Measurements from ENCODE around the gene KIF21B.

KIF21B gene

GRCh38 chr1:200951016-200951415, 72.5 kb downstream of the KIF21B start:
- TF ChIP-seq FOXP2 (optimal IDR thresholded peaks at IDR 0.05; ENCODE audit: borderline replicate concordance, extremely low read depth, extremely low read length, insufficient read depth) (no peak), SIN3A (IDR thresholded peaks at IDR 0.05; ENCODE audit: borderline replicate concordance, insufficient read depth, low read length) (no peak), POLR2AphosphoS5 (IDR thresholded peaks at IDR 0.05; ENCODE audit: low read depth, low read length) (no peak), TAF1 (IDR thresholded peaks at IDR 0.05; ENCODE audit: borderline replicate concordance, insufficient read depth, low read length) (no peak)
- TF ChIP-seq, protein P1, sequence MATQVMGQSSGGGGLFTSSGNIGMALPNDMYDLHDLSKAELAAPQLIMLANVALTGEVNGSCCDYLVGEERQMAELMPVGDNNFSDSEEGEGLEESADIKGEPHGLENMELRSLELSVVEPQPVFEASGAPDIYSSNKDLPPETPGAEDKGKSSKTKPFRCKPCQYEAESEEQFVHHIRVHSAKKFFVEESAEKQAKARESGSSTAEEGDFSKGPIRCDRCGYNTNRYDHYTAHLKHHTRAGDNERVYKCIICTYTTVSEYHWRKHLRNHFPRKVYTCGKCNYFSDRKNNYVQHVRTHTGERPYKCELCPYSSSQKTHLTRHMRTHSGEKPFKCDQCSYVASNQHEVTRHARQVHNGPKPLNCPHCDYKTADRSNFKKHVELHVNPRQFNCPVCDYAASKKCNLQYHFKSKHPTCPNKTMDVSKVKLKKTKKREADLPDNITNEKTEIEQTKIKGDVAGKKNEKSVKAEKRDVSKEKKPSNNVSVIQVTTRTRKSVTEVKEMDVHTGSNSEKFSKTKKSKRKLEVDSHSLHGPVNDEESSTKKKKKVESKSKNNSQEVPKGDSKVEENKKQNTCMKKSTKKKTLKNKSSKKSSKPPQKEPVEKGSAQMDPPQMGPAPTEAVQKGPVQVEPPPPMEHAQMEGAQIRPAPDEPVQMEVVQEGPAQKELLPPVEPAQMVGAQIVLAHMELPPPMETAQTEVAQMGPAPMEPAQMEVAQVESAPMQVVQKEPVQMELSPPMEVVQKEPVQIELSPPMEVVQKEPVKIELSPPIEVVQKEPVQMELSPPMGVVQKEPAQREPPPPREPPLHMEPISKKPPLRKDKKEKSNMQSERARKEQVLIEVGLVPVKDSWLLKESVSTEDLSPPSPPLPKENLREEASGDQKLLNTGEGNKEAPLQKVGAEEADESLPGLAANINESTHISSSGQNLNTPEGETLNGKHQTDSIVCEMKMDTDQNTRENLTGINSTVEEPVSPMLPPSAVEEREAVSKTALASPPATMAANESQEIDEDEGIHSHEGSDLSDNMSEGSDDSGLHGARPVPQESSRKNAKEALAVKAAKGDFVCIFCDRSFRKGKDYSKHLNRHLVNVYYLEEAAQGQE (IDR thresholded peaks at IDR 0.05; ENCODE audit: insufficient read depth in 1 of 2, low read depth in 2 of 2, low read length in 2 of 2) = no peak

DNA sequence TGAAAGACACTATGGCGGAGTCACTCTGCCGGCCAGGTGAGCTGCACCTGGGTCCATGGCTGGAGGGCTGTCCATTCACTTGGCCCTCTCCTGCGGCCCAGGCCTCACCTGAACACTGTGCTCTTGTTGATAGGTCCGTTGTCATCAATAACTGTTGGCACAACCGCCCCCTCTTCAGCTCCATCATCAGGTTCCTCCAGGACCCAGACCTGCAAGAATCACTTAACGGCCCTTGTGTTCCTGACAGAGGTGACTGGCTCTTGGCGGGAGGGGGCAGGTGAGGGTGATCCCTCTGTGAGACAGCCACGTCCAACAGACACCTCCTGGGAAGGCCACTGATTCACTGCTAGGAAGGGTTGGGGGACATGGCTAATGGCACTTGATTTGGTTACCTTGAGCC, 73.9 kb downstream of the KIF21B start:
- TF ChIP-seq FOXP2 (optimal IDR thresholded peaks at IDR 0.05; ENCODE audit: borderline replicate concordance, extremely low read depth, extremely low read length, insufficient read depth) = no peak
- no peak for TF ChIP-seq TAF1 (IDR thresholded peaks at IDR 0.05; ENCODE audit: borderline replicate concordance, insufficient read depth, low read length)
- TF ChIP-seq, protein P1 (IDR thresholded peaks at IDR 0.05; ENCODE audit: insufficient read depth in 1 of 2, low read depth in 2 of 2, low read length in 2 of 2) = no peak
- TF ChIP-seq POLR2AphosphoS5 (IDR thresholded peaks at IDR 0.05; ENCODE audit: low read depth, low read length) = no peak
- TF ChIP-seq SIN3A (IDR thresholded peaks at IDR 0.05; ENCODE audit: borderline replicate concordance, insufficient read depth, low read length) = no peak

GRCh38 chr1:200947059-200947566, 76.4 kb downstream of the KIF21B start:
- TF ChIP-seq, protein P1 (IDR thresholded peaks at IDR 0.05; ENCODE audit: insufficient read depth in 1 of 2, low read depth in 2 of 2, low read length in 2 of 2) = no peak
- TF ChIP-seq POLR2AphosphoS5 (IDR thresholded peaks at IDR 0.05; ENCODE audit: low read depth, low read length) (no peak), SIN3A (IDR thresholded peaks at IDR 0.05; ENCODE audit: borderline replicate concordance, insufficient read depth, low read length) (no peak), TAF1 (IDR thresholded peaks at IDR 0.05; ENCODE audit: borderline replicate concordance, insufficient read depth, low read length) (no peak), FOXP2 (optimal IDR thresholded peaks at IDR 0.05; ENCODE audit: borderline replicate concordance, extremely low read depth, extremely low read length, insufficient read depth) (no peak)

DNA sequence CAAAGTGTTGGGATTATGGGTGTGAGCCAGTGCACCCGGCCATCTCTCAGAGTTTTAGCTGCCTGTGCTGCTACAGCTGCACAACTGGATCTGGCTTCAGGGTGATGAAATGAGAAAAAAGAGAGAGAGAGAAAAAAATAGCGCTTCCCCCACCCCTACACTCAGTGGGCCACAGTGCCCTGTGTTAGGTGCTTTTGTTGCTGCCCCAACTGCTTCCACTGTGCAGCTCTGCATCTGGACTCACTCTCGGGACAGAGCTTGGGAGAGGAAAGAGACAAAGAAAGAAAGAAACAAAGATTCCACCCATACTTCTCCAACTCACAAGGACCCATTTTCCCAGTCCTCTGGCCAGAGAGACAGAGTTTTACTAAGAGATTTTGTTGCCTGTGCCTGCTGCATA, 78.4 kb downstream of the KIF21B start:
- TF ChIP-seq SIN3A (IDR thresholded peaks at IDR 0.05; ENCODE audit: borderline replicate concordance, insufficient read depth, low read length) (no peak), TAF1 (IDR thresholded peaks at IDR 0.05; ENCODE audit: borderline replicate concordance, insufficient read depth, low read length) (no peak), FOXP2 (optimal IDR thresholded peaks at IDR 0.05; ENCODE audit: borderline replicate concordance, extremely low read depth, extremely low read length, insufficient read depth) (no peak), POLR2AphosphoS5 (IDR thresholded peaks at IDR 0.05; ENCODE audit: low read depth, low read length) (no peak)
- TF ChIP-seq, protein P1 (IDR thresholded peaks at IDR 0.05; ENCODE audit: insufficient read depth in 1 of 2, low read depth in 2 of 2, low read length in 2 of 2) = no peak

GRCh38 chr1:200938955-200939354, 84.6 kb downstream of the KIF21B start:
- TF ChIP-seq, protein P1 (IDR thresholded peaks at IDR 0.05; ENCODE audit: insufficient read depth in 1 of 2, low read depth in 2 of 2, low read length in 2 of 2) = no peak
- TF ChIP-seq TAF1 (IDR thresholded peaks at IDR 0.05; ENCODE audit: borderline replicate concordance, insufficient read depth, low read length) (no peak), FOXP2 (optimal IDR thresholded peaks at IDR 0.05; ENCODE audit: borderline replicate concordance, extremely low read depth, extremely low read length, insufficient read depth) (no peak), SIN3A (IDR thresholded peaks at IDR 0.05; ENCODE audit: borderline replicate concordance, insufficient read depth, low read length) (no peak), POLR2AphosphoS5 (IDR thresholded peaks at IDR 0.05; ENCODE audit: low read depth, low read length) (no peak)

Measured in PFSK-1 (cell line).